ENCODE measurements around the gene NFKBIA.
A peak's percentile ranks its signal among the peaks of the same experiment; 100 is the strongest.
"Not testable (repeated sequence)": the region's sequence is repeated elsewhere in the genome, so short reads cannot be mapped to it uniquely, and the experiment has no call there.

NFKBIA gene

GRCh38 chr14:35398071-35398584 is 6.4 kb downstream of the NFKBIA start:
- no peak overlapping the region for H2AFZ ChIP-seq
- no peaks in the 10 kb centered on the region for H3K9me3 ChIP-seq (ENCODE audit: control insufficient read depth, low read length)
- no peak overlapping the region for H3K9ac ChIP-seq
- peaks cover 29% of the 10 kb centered on the region for H3K4me1 ChIP-seq
- peak overlapping the region; percentile 65 for H3K27ac ChIP-seq
- H3K27me3 ChIP-seq (ENCODE audit: control insufficient read depth, insufficient read depth, low read length): no peaks in the 10 kb centered on the region
- H3K36me3 ChIP-seq (ENCODE audit: control insufficient read depth, insufficient read depth, low read length): no peaks in the 10 kb centered on the region
- H3K79me2 ChIP-seq: peaks cover under 1% of the 10 kb centered on the region
- TF ChIP-seq CTCF (IDR thresholded peaks at IDR 0.05): no peak
- H3K4me3 ChIP-seq (ENCODE audit: low read depth, low read length): no peak overlapping the region
- no peak overlapping the region for H3K4me2 ChIP-seq (ENCODE audit: low read length)

- H3K27ac ChIP-seq: not testable (repeated sequence)
Observed at GRCh38 chr14:35396610-35397009, 7.9 kb downstream of the NFKBIA start.

GRCh38 chr14:35395283-35395682 is 9.3 kb downstream of the NFKBIA start:
- Histone ChIP-seq H3K4me3 (ENCODE audit: low read depth, low read length) (no peak overlapping the region), H3K36me3 (ENCODE audit: control insufficient read depth, insufficient read depth, low read length) (no peaks in the 10 kb centered on the region), H3K4me2 (ENCODE audit: low read length) (no peak overlapping the region), H3K27ac (no peak overlapping the region), H3K9ac (no peak overlapping the region), H3K4me1 (peaks cover 5% of the 10 kb centered on the region), H2AFZ (no peak overlapping the region), H3K79me2 (no peaks in the 10 kb centered on the region), H3K27me3 (ENCODE audit: control insufficient read depth, insufficient read depth, low read length) (no peaks in the 10 kb centered on the region), H3K9me3 (ENCODE audit: control insufficient read depth, low read length) (no peaks in the 10 kb centered on the region)
- TF ChIP-seq CTCF (IDR thresholded peaks at IDR 0.05): no peak

More at GRCh38 chr14:35396610-35397009, 7.9 kb downstream of the NFKBIA start:
- H3K9ac ChIP-seq; H3K9me3 ChIP-seq (ENCODE audit: control insufficient read depth, low read length); H3K4me3 ChIP-seq (ENCODE audit: low read depth, low read length); H3K79me2 ChIP-seq; H2AFZ ChIP-seq; H3K36me3 ChIP-seq (ENCODE audit: control insufficient read depth, insufficient read depth, low read length); H3K4me2 ChIP-seq (ENCODE audit: low read length); H3K27me3 ChIP-seq (ENCODE audit: control insufficient read depth, insufficient read depth, low read length): not testable (repeated sequence)
- peaks cover 16% of the 10 kb centered on the region for H3K4me1 ChIP-seq

GRCh38 chr14:35394326-35395013 is 10.1 kb downstream of the NFKBIA start:
- no peak overlapping the region for H3K27ac ChIP-seq
- no peaks in the 10 kb centered on the region for H3K9me3 ChIP-seq (ENCODE audit: control insufficient read depth, low read length)
- H3K4me1 ChIP-seq: peaks cover 5% of the 10 kb centered on the region
- TF ChIP-seq CTCF (IDR thresholded peaks at IDR 0.05): no peak
- no peaks in the 10 kb centered on the region for H3K79me2 ChIP-seq
- H3K9ac ChIP-seq: no peak overlapping the region
- no peak overlapping the region for H3K4me3 ChIP-seq (ENCODE audit: low read depth, low read length)
- H3K36me3 ChIP-seq (ENCODE audit: control insufficient read depth, insufficient read depth, low read length): no peaks in the 10 kb centered on the region
- no peaks in the 10 kb centered on the region for H3K27me3 ChIP-seq (ENCODE audit: control insufficient read depth, insufficient read depth, low read length)
- no peak overlapping the region for H3K4me2 ChIP-seq (ENCODE audit: low read length)
- H2AFZ ChIP-seq: no peak overlapping the region

- H3K79me2 ChIP-seq: no peaks in the 10 kb centered on the region
- H3K27me3 ChIP-seq (ENCODE audit: control insufficient read depth, insufficient read depth, low read length): no peaks in the 10 kb centered on the region
- no peak overlapping the region for H3K4me3 ChIP-seq (ENCODE audit: low read depth, low read length)
- H3K9ac ChIP-seq: no peak overlapping the region
- H3K9me3 ChIP-seq (ENCODE audit: control insufficient read depth, low read length): no peaks in the 10 kb centered on the region
- no peak for TF ChIP-seq CTCF (IDR thresholded peaks at IDR 0.05)
- H3K27ac ChIP-seq: no peak overlapping the region
- H2AFZ ChIP-seq: no peak overlapping the region
- H3K4me2 ChIP-seq (ENCODE audit: low read length): no peak overlapping the region
- H3K36me3 ChIP-seq (ENCODE audit: control insufficient read depth, insufficient read depth, low read length): no peaks in the 10 kb centered on the region
- H3K4me1 ChIP-seq: peaks cover 5% of the 10 kb centered on the region
Observed at GRCh38 chr14:35393826-35394225, 10.7 kb downstream of the NFKBIA start.
